Ovary (tissue), 9 donors: Measurements from ENCODE around the gene NEMP2. TPM values are rescaled to one million over a fixed set of nuclear protein-coding genes. Genes with fewer than 3 reads are reported as not detected.

Experiments
- DNase-seq, 5 donors: peaks; one replicate each; pipeline ENCODE4 v3.0.0-alpha.2; 2019 to 2020
- H3K27ac ChIP-seq, 2 donors: fragments of 200-600 bp; one replicate each; pipeline versions ENCODE4 v1.5.1 to v1.8.0; 2019 to 2022
- H3K27me3 ChIP-seq: fragments of 200-600 bp; one replicate; pipeline ENCODE4 v1.8.0; 2022
- H3K36me3 ChIP-seq: fragments of 200-600 bp; sonication (generic); one replicate; pipeline ENCODE4 v1.5.1; 2019
- H3K4me1 ChIP-seq: one replicate; pipeline ENCODE4 v1.8.1; 2013; ENCODE audit warnings: mild to moderate bottlenecking, moderate library complexity; ENCODE audit not compliant: insufficient read depth
- H3K4me3 ChIP-seq: fragments of 200-600 bp; sonication (generic); one replicate; pipeline ENCODE4 v1.5.1; 2017
- H3K9me3 ChIP-seq, 2 donors: fragments of 200-600 bp in 1 of 2; sonication (generic) in 1 of 2; one replicate each; pipeline versions ENCODE4 v1.5.1 to v1.8.1; 2013 to 2019; ENCODE audit warnings: mild to moderate bottlenecking in 1 of 2, moderate library complexity in 1 of 2
- EP300 ChIP-seq: sonication (generic); formaldehyde crosslinking; IDR thresholded peaks from one replicate; pipeline ENCODE4 v1.6.1; 2017; ENCODE audit warnings: antibody characterized with exemption
- POLR2A ChIP-seq: fragments of 450-650 bp; IDR thresholded peaks from one replicate; pipeline ENCODE4 v1.6.1; 2017; ENCODE audit warnings: antibody characterized with exemption, mild to moderate bottlenecking, moderate library complexity
- WGBS, 3 donors: extraction: QIAGEN DNeasy Blood & Tissue Kit in 1 of 3; methylation state at CpG; one replicate each; pipeline versions ENCODE4 v1.1.5 to v1.1.7; 2013 to 2017; 5-methylcytosine and 5-hydroxymethylcytosine counted together
- intact Hi-C, 4 donors: fragments of 100-400 bp; cut with DNase I; formaldehyde crosslinking; loops; one replicate each; pipeline versions ENCODE4 v1.11.0 to v1.15.1; 2022 to 2023
- polyA plus RNA-seq, 2 donors: library from polyadenylated mRNA; stranded (reverse); fragments of 200-250 nt in 1 of 2; fragments of 350-450 nt in 1 of 2; fragmentation: Illumina TruSeq in 1 of 2; extraction: RNeasy Lipid Tissue Mini Kit (QIAGEN cat#74804) in 1 of 2; gene quantifications; one replicate each; pipeline ENCODE4 v1.2.3, GENCODE V29; 2013 to 2014
- small RNA-seq: library from RNA; depleted of rRNA; stranded (forward); fragments of <200 nt; gene quantifications from one replicate; pipeline ENCODE3, GENCODE V24; 2016
- total RNA-seq, 7 donors: library from RNA; depleted of rRNA in 2 of 7; stranded (reverse); fragments of >200 nt in 2 of 7; fragmentation: NEBNext Ultra II Directional in 3 of 7; extraction: Animal tissue kit (Norgen Biotek cat#: 25700) in 3 of 7; gene quantifications; one replicate each; pipeline versions ENCODE4 v1.1.0 to v1.2.4, GENCODE V29; 2016 to 2023
- TF ChIP-seq, protein P1 (sequence below), 3 donors: fragments of 450-650 bp in 2 of 3; fragments of 200-600 bp in 1 of 3; IDR thresholded peaks; one replicate each; pipeline versions ENCODE4 v1.5.1 to v1.8.0; 2016 to 2022; ENCODE audit warnings: antibody characterized with exemption in 3 of 3, mild to moderate bottlenecking in 1 of 3
- donor health status: DM: no; HTN: no; CAD: no; lungs with moderate emphysema.
- donor health status: DM: no; HTN: no; CAD: no.
- donor health status: Bipolar disorder and iron deficiency.
- donor health status: DM: yes; HTN: yes; CAD: no.
- donor health status: DM: no; HTN: no; CAD: no.
- donor health status: DM: yes; HTN: yes; CAD: no.

NEMP2 gene
- total and polyA plus RNA-seq, 9 donors, result 1.4 to 6.4 (median 4.5) TPM

DNA sequence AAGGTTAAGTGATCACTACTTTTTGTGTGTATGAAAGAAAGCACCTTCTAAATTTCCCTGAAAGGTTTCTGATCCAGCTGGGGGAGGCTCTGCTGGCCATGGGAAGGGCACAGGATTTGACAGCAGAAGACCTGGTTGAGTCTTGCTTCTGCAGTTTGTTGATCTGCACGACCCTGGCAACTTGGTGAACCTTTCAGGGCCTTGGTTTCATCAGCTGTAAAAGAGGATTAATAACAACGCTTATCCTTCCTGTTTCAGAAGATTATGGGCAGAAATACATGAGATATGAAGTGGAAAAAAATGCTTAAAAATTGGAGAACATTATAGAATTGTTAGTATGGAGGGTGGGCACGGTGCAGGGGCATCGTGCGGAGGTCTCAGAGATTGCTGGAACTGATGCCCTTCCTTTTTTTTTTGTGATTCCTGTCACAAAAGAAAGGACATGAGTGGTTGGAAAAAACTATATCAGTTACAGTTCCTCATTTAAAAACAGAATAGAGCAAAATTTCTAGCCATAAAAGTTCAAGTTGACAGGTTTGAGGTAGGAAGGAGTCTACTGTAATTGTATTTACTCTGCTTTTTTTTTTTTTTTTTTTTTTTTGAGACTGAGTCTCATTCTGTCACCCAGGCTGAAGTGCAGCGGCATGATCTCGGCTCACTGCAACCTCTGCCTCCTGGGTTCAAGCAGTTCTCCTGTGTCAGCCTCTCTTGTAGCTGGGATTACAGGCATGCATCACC, 79.0 kb downstream of the NEMP2 start:
- DNase-seq, result no peak
- H3K27me3 ChIP-seq, result no peaks in the 10 kb centered on the region
- no peak overlapping the region for H3K4me3 ChIP-seq
- no peaks in the 10 kb centered on the region for H3K36me3 ChIP-seq
- TF ChIP-seq, protein P1, sequence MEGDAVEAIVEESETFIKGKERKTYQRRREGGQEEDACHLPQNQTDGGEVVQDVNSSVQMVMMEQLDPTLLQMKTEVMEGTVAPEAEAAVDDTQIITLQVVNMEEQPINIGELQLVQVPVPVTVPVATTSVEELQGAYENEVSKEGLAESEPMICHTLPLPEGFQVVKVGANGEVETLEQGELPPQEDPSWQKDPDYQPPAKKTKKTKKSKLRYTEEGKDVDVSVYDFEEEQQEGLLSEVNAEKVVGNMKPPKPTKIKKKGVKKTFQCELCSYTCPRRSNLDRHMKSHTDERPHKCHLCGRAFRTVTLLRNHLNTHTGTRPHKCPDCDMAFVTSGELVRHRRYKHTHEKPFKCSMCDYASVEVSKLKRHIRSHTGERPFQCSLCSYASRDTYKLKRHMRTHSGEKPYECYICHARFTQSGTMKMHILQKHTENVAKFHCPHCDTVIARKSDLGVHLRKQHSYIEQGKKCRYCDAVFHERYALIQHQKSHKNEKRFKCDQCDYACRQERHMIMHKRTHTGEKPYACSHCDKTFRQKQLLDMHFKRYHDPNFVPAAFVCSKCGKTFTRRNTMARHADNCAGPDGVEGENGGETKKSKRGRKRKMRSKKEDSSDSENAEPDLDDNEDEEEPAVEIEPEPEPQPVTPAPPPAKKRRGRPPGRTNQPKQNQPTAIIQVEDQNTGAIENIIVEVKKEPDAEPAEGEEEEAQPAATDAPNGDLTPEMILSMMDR (IDR thresholded peaks at IDR 0.05), result no peak
- TF ChIP-seq EP300 (no peak), POLR2A (no peak)
- intact Hi-C loops, result no loop called here
- WGBS, 3 donors, result 90 to 93% (median 91%) methylated on average over 7 of the region's 7 CpGs
- H3K27ac ChIP-seq, result no peak overlapping the region
- H3K9me3 ChIP-seq, result no peaks in the 10 kb centered on the region
- no peaks in the 10 kb centered on the region for H3K4me1 ChIP-seq

DNA sequence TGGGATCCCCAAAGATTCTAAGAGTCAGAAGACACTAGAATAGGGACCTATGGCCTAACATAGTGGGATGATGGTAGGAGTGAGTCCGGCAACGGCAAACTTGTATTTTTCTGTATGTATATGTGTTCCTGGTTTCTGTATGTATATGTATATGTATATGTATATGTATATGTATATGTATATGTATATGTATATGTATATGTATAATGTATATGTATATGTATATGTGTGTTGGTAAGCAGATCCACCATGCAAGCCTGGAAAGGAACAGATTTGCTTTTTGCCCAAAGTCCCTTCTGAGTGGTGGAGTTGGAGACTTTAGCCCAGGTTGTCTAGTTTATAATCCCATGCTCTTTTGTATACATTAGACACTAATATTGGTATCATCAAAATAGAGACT, 79.7 kb downstream of the NEMP2 start:
- TF ChIP-seq, protein P1 (IDR thresholded peaks at IDR 0.05), result no peak
- TF ChIP-seq POLR2A (no peak), EP300 (no peak)
- H3K36me3 ChIP-seq, result no peaks in the 10 kb centered on the region
- H3K4me1 ChIP-seq, result no peaks in the 10 kb centered on the region
- intact Hi-C loops, result no loop called here
- 94 to 98% (median 98%) methylated on average over 2 of the region's 2 CpGs for WGBS, 3 donors
- H3K4me3 ChIP-seq, result no peak overlapping the region
- no peaks in the 10 kb centered on the region for H3K9me3 ChIP-seq
- DNase-seq, result no peak
- no peaks in the 10 kb centered on the region for H3K27me3 ChIP-seq
- H3K27ac ChIP-seq, result no peak overlapping the region

Small RNAs within 50 kb of the gene (small RNA-seq; reads per million reads assigned to genes)
- not detected for gene RN7SKP179

Other genes starting within 250 kb of the NEMP2 start
- 10 to 100 TPM; 11.4 to 28.4 (median 21.9) TPM for gene HIBCH, start 214.9 kb downstream of the NEMP2 start, total RNA-seq
- gene HIBCH, start 214.9 kb downstream of the NEMP2 start, polyA plus RNA-seq, result 10 to 100 TPM in 1 of 2 donors, 1 to 10 TPM in 1; 9.7 to 20.5 TPM
- 10 to 100 TPM in 5 of 7 donors, 1 to 10 TPM in 2; 3.5 to 29.0 (median 12.2) TPM for gene INPP1, start 191.1 kb downstream of the NEMP2 start, total RNA-seq
- 10 to 100 TPM; 12.7 to 51.2 TPM for gene INPP1, start 191.1 kb downstream of the NEMP2 start, polyA plus RNA-seq
- 10 to 100 TPM in 5 of 7 donors, 1 to 10 TPM in 2; 7.7 to 68.1 (median 11.8) TPM for gene MFSD6, start 126.4 kb downstream of the NEMP2 start, total RNA-seq
- gene MFSD6, start 126.4 kb downstream of the NEMP2 start, polyA plus RNA-seq, result 10 to 100 TPM; 10.1 to 16.0 TPM
- 10 to 100 TPM; 29.5 to 53.7 (median 39.8) TPM for gene NAB1, start 114.4 kb upstream of the NEMP2 start, total RNA-seq
- 10 to 100 TPM; 17.5 to 40.8 TPM for gene NAB1, start 114.4 kb upstream of the NEMP2 start, polyA plus RNA-seq